Measurements from ENCODE around the gene ZNF444.
"Not testable (repeated sequence)": the region's sequence is repeated elsewhere in the genome, so short reads cannot be mapped to it uniquely, and the experiment has no call there.

The ZNF444 gene

DNA sequence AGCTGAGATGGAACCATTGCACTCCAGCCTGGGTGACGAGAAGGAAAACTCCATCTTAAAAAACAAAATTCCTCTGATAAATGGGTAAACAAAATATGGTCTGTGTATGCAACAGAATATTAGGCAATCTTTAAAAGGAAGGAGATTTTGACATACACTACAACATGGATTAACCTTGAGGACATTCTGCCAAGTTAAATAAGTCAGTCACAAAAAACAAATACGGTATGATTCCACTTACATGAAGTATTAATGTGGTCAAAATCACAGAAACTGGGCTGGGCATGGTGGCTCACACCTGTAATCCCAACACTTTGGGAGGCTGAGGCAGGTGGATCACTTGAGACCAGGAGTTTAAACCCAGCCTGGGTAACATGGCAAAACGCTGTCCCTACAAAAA is 3.0 kb upstream of the ZNF444 start:
- in situ Hi-C loops (cut with HindIII; ENCODE audit: low pct_ligation_motif_present, low pct_unique_long_range_greater_than_20kb, low sequenced_read_pairs) = no loop called here
- no peak for DNase-seq

- no peak for DNase-seq
- in situ Hi-C loops (cut with HindIII; ENCODE audit: low pct_ligation_motif_present, low pct_unique_long_range_greater_than_20kb, low sequenced_read_pairs) = no loop called here
Observed at GRCh38 chr19:56139847-56140582, 1.1 kb upstream of the ZNF444 start.

DNA sequence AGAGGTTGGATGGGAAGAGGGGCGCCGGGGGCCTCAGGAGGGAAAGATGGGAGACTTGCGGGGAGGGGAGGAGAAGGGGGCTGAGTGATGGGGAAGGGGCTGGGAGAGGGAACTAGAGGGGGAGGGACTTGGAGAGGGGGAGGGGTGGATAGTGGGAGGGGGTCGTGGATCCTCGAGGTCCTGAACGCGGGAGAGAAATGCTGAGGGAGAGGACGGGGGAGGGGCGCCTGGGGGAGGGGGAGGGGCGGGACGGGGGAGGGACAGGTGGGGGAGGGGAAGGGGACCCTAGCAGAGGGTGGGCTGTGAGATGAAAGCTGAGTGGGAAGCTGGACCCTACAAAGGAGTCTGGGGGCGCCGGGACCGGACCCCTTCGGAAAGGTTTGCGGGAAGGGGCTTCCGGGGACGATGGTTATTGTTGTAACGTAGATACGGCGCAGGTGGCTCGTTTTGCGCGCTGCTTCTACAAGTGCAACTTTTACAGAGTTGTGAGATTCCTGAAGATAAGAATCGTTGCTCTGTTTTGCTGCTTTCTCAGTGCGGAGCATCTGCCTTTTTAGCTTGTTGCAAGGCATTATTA is 418 bp downstream of the ZNF444 start:
- no peak for DNase-seq
- in situ Hi-C loops (cut with HindIII; ENCODE audit: low pct_ligation_motif_present, low pct_unique_long_range_greater_than_20kb, low sequenced_read_pairs) = no loop called here

DNA sequence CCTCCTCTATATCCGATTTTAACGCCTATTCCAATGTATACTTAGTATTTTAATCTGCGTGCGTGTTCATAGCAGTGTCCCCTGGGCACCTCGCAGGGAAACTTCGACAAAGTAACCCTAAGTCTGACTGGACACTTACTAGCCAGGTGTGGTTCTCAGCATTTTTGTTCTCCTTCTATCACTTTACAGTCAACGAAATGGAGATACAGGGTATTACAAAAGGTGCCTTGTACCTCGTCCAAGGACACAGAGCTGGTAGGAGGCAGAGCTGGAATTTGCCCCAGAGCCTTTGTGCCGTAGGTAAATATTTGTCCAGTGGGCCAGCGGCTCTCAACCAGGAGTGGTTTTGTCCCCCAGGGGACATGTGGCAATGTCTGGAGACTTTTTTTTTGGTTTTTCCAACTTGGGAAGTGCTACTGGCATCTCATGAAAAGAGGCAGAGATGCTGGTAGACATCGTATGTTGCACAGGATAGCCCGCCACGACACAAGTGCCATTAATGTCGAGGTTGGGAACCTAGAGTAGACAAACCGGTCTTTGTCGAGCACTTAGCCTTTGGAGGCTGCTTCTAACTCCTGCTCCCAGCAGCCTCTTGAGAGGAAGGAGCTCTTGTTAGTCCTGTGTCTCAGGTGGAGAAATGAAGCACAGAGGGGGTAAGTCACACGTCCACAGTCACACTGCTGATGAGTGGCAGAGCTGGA is 1.1 kb downstream of the ZNF444 start:
- no peak for DNase-seq
- in situ Hi-C loops (cut with HindIII; ENCODE audit: low pct_ligation_motif_present, low pct_unique_long_range_greater_than_20kb, low sequenced_read_pairs) = no loop called here

DNA sequence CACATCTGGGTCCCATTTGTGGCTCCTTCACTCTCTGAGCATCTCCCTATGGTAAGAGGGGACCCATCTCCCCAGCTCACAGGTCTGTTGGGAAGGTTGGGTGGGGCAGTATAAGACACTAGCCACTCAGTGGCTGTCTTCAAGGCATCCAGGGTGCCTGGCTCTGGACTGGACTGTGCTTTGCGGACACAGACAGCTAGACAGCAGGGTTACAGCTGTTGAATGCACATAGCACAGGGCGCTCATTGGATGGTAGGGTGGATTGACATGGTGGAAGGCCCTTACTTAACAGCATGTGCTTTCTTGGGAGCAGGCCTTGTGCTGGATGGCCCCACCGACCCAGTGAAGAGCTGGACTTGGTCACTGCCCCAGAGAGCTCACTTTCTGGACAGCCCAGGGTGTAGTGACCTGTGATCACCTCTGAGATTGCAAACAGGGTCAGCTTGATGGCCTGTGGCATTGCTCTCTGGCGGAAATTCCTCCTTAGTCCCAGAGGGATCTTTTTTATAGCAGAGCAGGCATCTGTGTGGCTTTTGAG is 1.9 kb downstream of the ZNF444 start:
- no peak for DNase-seq
- in situ Hi-C loops (cut with HindIII; ENCODE audit: low pct_ligation_motif_present, low pct_unique_long_range_greater_than_20kb, low sequenced_read_pairs) = no loop called here

DNA sequence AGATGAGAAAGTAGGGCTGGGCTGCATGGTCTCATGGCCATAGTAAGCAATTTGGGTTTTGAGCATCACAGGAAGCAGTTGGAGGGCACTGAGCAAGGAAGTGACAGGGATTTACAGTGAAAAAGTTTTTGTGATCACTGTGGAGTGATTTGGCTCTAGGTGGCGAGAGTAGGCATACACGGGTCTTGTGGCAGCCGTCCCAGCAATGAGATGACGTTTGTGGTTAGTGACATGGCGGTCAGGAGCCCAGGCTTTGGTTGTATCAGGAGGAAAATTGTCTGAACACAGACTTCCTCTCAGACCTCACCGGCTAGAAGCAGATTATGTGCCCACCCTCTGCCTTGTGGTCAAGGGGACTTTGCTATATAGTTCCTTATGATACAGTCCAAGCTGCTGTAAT is 3.3 kb downstream of the ZNF444 start:
- no peak for DNase-seq

DNA sequence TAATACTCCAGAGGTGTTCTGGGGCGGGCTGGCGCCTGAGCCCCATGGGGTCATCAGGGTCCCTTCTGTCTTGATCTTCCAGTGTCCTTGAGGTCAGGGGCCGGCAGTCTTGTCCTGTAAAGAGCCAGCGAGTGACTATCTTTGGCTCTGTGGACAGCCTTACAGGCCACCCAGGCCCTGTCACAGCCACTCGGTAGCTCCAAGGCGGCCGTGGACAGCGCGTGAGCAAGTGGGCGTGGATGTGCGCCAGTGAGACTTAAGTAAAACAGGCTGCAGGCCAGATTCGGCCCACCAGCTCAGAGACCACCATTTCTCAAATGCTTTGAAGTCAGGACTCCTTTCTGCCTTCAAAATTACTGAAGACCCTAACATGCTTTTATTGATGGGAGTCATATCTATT is 3.7 kb downstream of the ZNF444 start:
- no peak for DNase-seq
- in situ Hi-C loops (cut with HindIII; ENCODE audit: low pct_ligation_motif_present, low pct_unique_long_range_greater_than_20kb, low sequenced_read_pairs) = no loop called here

More for the DNA sequence above, 3.3 kb downstream of the ZNF444 start:
- in situ Hi-C loops (cut with HindIII; ENCODE audit: low pct_ligation_motif_present, low pct_unique_long_range_greater_than_20kb, low sequenced_read_pairs) = no loop called here

DNA sequence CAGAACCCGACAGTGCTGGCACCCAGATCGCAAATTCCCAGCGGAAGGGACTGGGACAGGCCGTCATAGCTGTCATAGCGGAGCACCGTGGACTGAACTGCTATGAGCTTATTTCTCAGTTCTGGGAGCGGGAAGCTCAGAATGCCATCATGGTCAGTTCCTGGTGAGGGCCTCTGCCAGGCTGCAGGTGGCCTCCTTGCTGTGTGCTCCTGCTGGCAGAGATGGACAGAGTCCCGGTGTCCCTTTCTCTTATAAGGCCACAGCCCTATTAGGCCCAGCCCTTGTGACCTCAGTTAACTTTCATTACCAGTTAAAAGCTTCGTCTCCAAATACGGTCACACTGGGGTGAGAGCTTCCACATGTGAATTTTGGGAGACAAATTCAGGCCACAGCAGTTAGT is 4.6 kb downstream of the ZNF444 start:
- no peak for DNase-seq
- in situ Hi-C loops (cut with HindIII; ENCODE audit: low pct_ligation_motif_present, low pct_unique_long_range_greater_than_20kb, low sequenced_read_pairs) = no loop called here

- in situ Hi-C loops (cut with HindIII; ENCODE audit: low pct_ligation_motif_present, low pct_unique_long_range_greater_than_20kb, low sequenced_read_pairs) = no loop called here
- DNase-seq = no peak
Observed at GRCh38 chr19:56146904-56147303, 5.8 kb downstream of the ZNF444 start.

GRCh38 chr19:56147307-56147706 is 6.2 kb downstream of the ZNF444 start:
- in situ Hi-C loops (cut with HindIII; ENCODE audit: low pct_ligation_motif_present, low pct_unique_long_range_greater_than_20kb, low sequenced_read_pairs) = no loop called here
- DNase-seq = no peak

GRCh38 chr19:56148096-56148495 is 7.0 kb downstream of the ZNF444 start:
- no peak for DNase-seq
- in situ Hi-C loops (cut with HindIII; ENCODE audit: low pct_ligation_motif_present, low pct_unique_long_range_greater_than_20kb, low sequenced_read_pairs) = no loop called here

DNA sequence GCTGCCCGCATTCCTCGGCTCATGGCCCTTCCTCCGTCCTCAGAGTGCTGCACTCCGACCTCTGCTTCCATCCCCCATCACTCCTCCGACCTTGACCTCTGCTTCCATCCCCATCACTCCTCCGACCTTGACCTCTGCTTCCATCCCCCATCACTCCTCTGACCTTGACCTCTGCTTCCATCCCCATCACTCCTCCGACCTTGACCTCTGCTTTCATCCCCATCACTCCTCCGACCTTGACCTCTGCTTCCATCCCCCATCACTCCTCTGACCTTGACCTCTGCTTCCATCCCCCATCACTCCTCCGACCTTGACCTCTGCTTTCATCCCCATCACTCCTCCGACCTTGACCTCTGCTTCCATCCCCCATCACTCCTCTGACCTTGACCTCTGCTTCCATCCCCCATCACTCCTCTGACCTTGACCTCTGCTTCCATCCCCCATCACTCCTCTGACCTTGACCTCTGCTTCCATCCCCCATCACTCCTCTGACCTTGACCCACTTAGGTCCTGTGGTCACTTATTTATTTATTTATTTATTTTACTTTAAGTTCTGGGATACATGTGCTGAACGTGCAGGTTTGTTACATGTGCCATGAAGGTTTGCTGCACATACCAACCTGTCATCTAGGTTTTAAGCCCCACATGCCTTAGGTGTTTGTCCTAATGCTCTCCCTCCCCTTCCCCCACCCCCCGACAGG is 8.0 kb downstream of the ZNF444 start:
- in situ Hi-C loops (cut with HindIII; ENCODE audit: low pct_ligation_motif_present, low pct_unique_long_range_greater_than_20kb, low sequenced_read_pairs); DNase-seq: not testable (repeated sequence)

GRCh38 chr19:56149656-56150038 is 8.6 kb downstream of the ZNF444 start:
- in situ Hi-C loops (cut with HindIII; ENCODE audit: low pct_ligation_motif_present, low pct_unique_long_range_greater_than_20kb, low sequenced_read_pairs) = no loop called here
- no peak for DNase-seq

- DNase-seq = no peak
- in situ Hi-C loops (cut with HindIII; ENCODE audit: low pct_ligation_motif_present, low pct_unique_long_range_greater_than_20kb, low sequenced_read_pairs) = no loop called here
Observed at GRCh38 chr19:56150358-56150757, 9.3 kb downstream of the ZNF444 start.

- in situ Hi-C loops (cut with HindIII; ENCODE audit: low pct_ligation_motif_present, low pct_unique_long_range_greater_than_20kb, low sequenced_read_pairs) = no loop called here
Observed at GRCh38 chr19:56152644-56153043, 11.6 kb downstream of the ZNF444 start.

DNA sequence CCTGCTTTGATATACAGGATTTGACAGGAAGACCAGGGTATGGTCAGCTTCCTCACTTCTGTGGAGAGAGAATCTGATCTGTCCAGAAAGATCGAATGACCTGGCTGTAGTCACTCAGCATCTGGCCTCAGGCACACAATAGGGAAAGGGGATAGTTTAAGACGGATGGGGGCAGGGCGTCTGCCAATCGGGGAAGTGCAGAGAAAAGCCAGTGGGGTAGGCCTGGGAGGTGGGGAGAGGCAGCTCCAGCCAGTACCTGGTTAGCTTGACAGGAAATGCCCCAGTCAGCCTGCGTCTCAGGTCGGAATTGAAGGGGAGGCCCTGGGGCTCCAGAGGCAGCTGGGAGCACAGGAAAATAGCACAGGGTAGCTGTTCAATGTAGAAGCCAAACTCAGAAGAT is 12.4 kb downstream of the ZNF444 start:
- no peak for DNase-seq

More at GRCh38 chr19:56152644-56153043, 11.6 kb downstream of the ZNF444 start:
- no peak for DNase-seq

GRCh38 chr19:56155124-56155687 is 14.1 kb downstream of the ZNF444 start:
- in situ Hi-C loops (cut with HindIII; ENCODE audit: low pct_ligation_motif_present, low pct_unique_long_range_greater_than_20kb, low sequenced_read_pairs) = no loop called here
- no peak for DNase-seq

More for the DNA sequence above, 12.4 kb downstream of the ZNF444 start:
- in situ Hi-C loops (cut with HindIII; ENCODE audit: low pct_ligation_motif_present, low pct_unique_long_range_greater_than_20kb, low sequenced_read_pairs) = no loop called here

DNA sequence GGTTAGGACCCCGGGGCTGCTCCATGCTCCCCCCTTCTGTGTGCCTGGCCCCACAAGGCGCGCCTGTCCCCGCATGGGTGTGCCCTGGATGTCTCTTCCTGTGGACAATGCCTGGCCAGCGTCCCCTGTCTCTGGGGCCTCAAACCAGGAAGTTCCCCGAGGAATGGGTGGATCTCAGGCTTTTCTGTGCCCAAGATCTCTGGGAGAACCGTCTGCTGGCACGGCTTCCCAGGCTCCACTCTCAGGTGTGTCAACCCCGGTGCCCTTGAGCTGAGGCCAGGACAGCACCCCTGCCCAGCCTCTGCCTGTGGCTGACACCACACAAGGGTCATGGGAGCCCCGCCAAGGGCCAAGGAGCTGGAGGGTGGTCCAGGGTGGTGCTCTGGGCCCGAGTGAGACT is 15.7 kb downstream of the ZNF444 start:
- in situ Hi-C loops (cut with HindIII; ENCODE audit: low pct_ligation_motif_present, low pct_unique_long_range_greater_than_20kb, low sequenced_read_pairs) = no loop called here
- DNase-seq = no peak
